CD4-positive, alpha-beta T cell treated with Interleukin-4 for 1 hour (primary cell): ENCODE results near the gene ACD.
A peak's percentile ranks its signal among the peaks of the same experiment; 100 is the strongest.

Source experiments
- DNase-seq, 2 donors: peaks; one replicate each; pipeline ENCODE4 v3.0.0-alpha.2; 2020 to 2022

The ACD gene

GRCh38 chr16:67675579-67675935 lies 15.5 kb upstream of the ACD start:
- no peak for DNase-seq

- no peak for DNase-seq
Measured at GRCh38 chr16:67674851-67675578, 15.0 kb upstream of the ACD start.

GRCh38 chr16:67673712-67674580 lies 13.9 kb upstream of the ACD start:
- peak in 1 of 2 donors; percentile 35 for DNase-seq

- DNase-seq, result peak; percentile 61 to 67
Measured at GRCh38 chr16:67672739-67673662, 12.9 kb upstream of the ACD start.

- DNase-seq, result no peak
Measured at GRCh38 chr16:67672306-67672705, 12.2 kb upstream of the ACD start.

GRCh38 chr16:67669499-67670101 lies 9.5 kb upstream of the ACD start:
- DNase-seq, result no peak

- DNase-seq, result peak in 1 of 2 donors; percentile 31
Measured at GRCh38 chr16:67668495-67669157, 8.6 kb upstream of the ACD start.

GRCh38 chr16:67667817-67668494 lies 7.9 kb upstream of the ACD start:
- peak; percentile 89 to 90 for DNase-seq

- DNase-seq, result no peak
Measured at GRCh38 chr16:67667453-67667816, 7.4 kb upstream of the ACD start.

GRCh38 chr16:67666559-67667452 lies 6.7 kb upstream of the ACD start, which contains the start of the genes C16orf86 and ENKD1:
C16orf86 (plus strand) TSS chr16:67666814; CDS start chr16:67666971, 157 bp downstream.
ENKD1 (minus strand) TSS chr16:67666750; CDS start chr16:67666442, 308 bp downstream.
- peak; percentile 85 to 88 for DNase-seq

- DNase-seq, result no peak
Measured at GRCh38 chr16:67666032-67666551, 6.0 kb upstream of the ACD start.

- DNase-seq, result no peak
Measured at GRCh38 chr16:67665598-67665997, 5.5 kb upstream of the ACD start.

- DNase-seq, result no peak
Measured at GRCh38 chr16:67664871-67665270, 4.8 kb upstream of the ACD start.

GRCh38 chr16:67664258-67664657 lies 4.2 kb upstream of the ACD start:
- no peak for DNase-seq

- DNase-seq, result no peak
Measured at GRCh38 chr16:67663877-67664222, 3.8 kb upstream of the ACD start.

- DNase-seq, result peak; percentile 26 to 33
Measured at GRCh38 chr16:67663151-67663876, 3.3 kb upstream of the ACD start.

- no peak for DNase-seq
Measured at GRCh38 chr16:67662653-67663010, 2.6 kb upstream of the ACD start.

GRCh38 chr16:67661886-67662652 lies 2.0 kb upstream of the ACD start:
- no peak for DNase-seq
